K562 (cell line): ENCODE results near the gene AKAP6. TPM values are rescaled to one million over a fixed set of nuclear protein-coding genes. Genes with fewer than 3 reads are reported as not detected.

Experiments
- ATAC-seq: fragments of 200-7000 bp; cut with Tn5 transposase; 3 replicates; pipeline ENCODE4 v1.9.1; 2020; ENCODE audit warnings: moderate library complexity
- BruUV-seq: library from RNA; stranded (reverse); fragments of 400-500 nt; replicated peaks from 2 replicates; lab custom pipeline; 2021; lab: Mats Ljungman, UMichigan
- CTCF ChIA-PET: fragments of 300-600 bp; formaldehyde crosslinking; extraction: SDS; loops from one replicate; lab custom pipeline; 2021; ENCODE audit warnings: low intra/inter-chr PET ratio; lab: Yijun Ruan, JAX
- POLR2A ChIA-PET: fragments of 300-600, 350-650 bp; sonication (Branson Sonifier 250); formaldehyde crosslinking; extraction: SDS; loops from one replicate; lab custom pipeline; 2021; ENCODE audit warnings: antibody characterized with exemption, inconsistent platforms; lab: Yijun Ruan, JAX
- DNase-seq, 4 experiments: peaks; one replicate each; pipeline versions ENCODE4 v3.0.0 to v3.0.0-alpha.2; 2011 to 2018; ENCODE audit warnings: low spot score in 3 of 4, mixed read lengths in 3 of 4; ENCODE audit errors: extremely low read depth in 1 of 4
- FAIRE-seq: peaks from 2 replicates; lab custom pipeline; 2011; peaks lifted over from hg19 to GRCh38; lab: Jason Lieb, UNC
- H2AFZ ChIP-seq: 2 replicates; pipeline ENCODE4 v1.6.0; 2011; ENCODE audit warnings: low read depth, low read length, control low read depth, inconsistent platforms
- H3K27ac ChIP-seq: fragments of 200-600 bp; 3 replicates; pipeline ENCODE4 v1.8.0; 2011; ENCODE audit warnings: low read depth, mild to moderate bottlenecking, control low read depth, inconsistent platforms, low read length, moderate library complexity, mixed read lengths; ENCODE audit errors: extremely low read depth
- H3K27me3 ChIP-seq, 2 experiments: fragments of 300-600 bp in 1 of 2; 2 replicates in 1 of 2; 3 replicates in 1 of 2; pipeline versions ENCODE4 v1.6.0 to v1.8.0; 2011; ENCODE audit warnings: inconsistent platforms in 2 of 2, low read length in 2 of 2, mild to moderate bottlenecking in 1 of 2, mixed read lengths in 1 of 2, moderate library complexity in 1 of 2; ENCODE audit not compliant: control insufficient read depth in 2 of 2, insufficient read depth in 2 of 2
- H3K36me3 ChIP-seq: fragments of 300-600 bp; 3 replicates; pipeline ENCODE4 v1.8.0; 2011; ENCODE audit warnings: mild to moderate bottlenecking, low read length, inconsistent platforms; ENCODE audit not compliant: control insufficient read depth, insufficient read depth
- H3K4me1 ChIP-seq, 2 experiments: fragments of 200-600 bp in 1 of 2; replicated peaks in 1 of 2; 2 replicates in 1 of 2; 3 replicates in 1 of 2; pipeline versions ENCODE4 v1.5.1 to v1.8.0; 2011; ENCODE audit warnings: inconsistent platforms in 2 of 2, low read length in 2 of 2, mild to moderate bottlenecking in 1 of 2, mixed read lengths in 1 of 2, moderate library complexity in 1 of 2; ENCODE audit not compliant: control insufficient read depth in 2 of 2, insufficient read depth in 2 of 2
- H3K4me2 ChIP-seq: 2 replicates; pipeline ENCODE4 v1.6.1; 2011; ENCODE audit warnings: low read length, control low read depth, inconsistent platforms, mixed read lengths; ENCODE audit not compliant: insufficient read depth
- H3K4me3 ChIP-seq: fragments of 200-600 bp; sonication (generic), shearing (Covaris generic); 2 replicates; pipeline ENCODE4 v1.5.1; 2016; ENCODE audit warnings: control low read depth, inconsistent platforms
- H3K79me2 ChIP-seq: fragments of 200-600 bp; 3 replicates; pipeline ENCODE4 v1.8.0; 2011; ENCODE audit warnings: low read length, inconsistent platforms; ENCODE audit not compliant: control insufficient read depth, insufficient read depth
- H3K9ac ChIP-seq, 2 experiments: 2 replicates each; pipeline versions ENCODE4 v1.6.0 to v1.6.1; 2011; ENCODE audit warnings: low read depth in 2 of 2, low read length in 2 of 2, control low read depth in 1 of 2, inconsistent platforms in 1 of 2, mild to moderate bottlenecking in 1 of 2, mixed read lengths in 1 of 2; ENCODE audit not compliant: insufficient read depth in 1 of 2
- H3K9me1 ChIP-seq: one replicate; pipeline ENCODE4 v1.6.0; 2011; ENCODE audit warnings: inconsistent platforms, mild to moderate bottlenecking, low read length, moderate library complexity; ENCODE audit not compliant: control insufficient read depth, insufficient read depth
- H3K9me3 ChIP-seq: replicated peaks from 2 replicates; pipeline ENCODE4 v1.5.1; 2011; ENCODE audit warnings: low read depth, low read length, inconsistent platforms; ENCODE audit not compliant: control insufficient read depth, insufficient read depth
- H4K20me1 ChIP-seq: replicated peaks from 2 replicates; pipeline ENCODE4 v1.6.1; 2011; ENCODE audit warnings: low read length, inconsistent platforms, mixed read lengths; ENCODE audit not compliant: control insufficient read depth, insufficient read depth
- DIDO1 ChIP-seq: fragments of 450-650 bp; IDR thresholded peaks from 2 replicates; pipeline ENCODE4 v1.6.1; 2016; ENCODE audit warnings: low read depth, missing biosample characterization, missing genetic modification characterization
- FUS ChIP-seq: fragments of 200-400 bp; formaldehyde crosslinking; optimal IDR thresholded peaks from 2 replicates; pipeline ENCODE3; 2017; ENCODE audit warnings: low read depth, low read length
- HNRNPK ChIP-seq: fragments of 200-400 bp; formaldehyde crosslinking; IDR thresholded peaks from one replicate; pipeline ENCODE4 v1.6.1; 2018; ENCODE audit warnings: mild to moderate bottlenecking, low read depth, low read length; ENCODE audit not compliant: poor library complexity, severe bottlenecking
- JUN ChIP-seq, 2 experiments: sonication (generic) in 1 of 2; formaldehyde crosslinking in 1 of 2; IDR thresholded peaks; 2 replicates each; pipeline versions ENCODE4 v1.6.1 to v1.8.0; 2012 to 2022; ENCODE audit warnings: borderline replicate concordance in 2 of 2, mild to moderate bottlenecking in 2 of 2, improper control_type of control experiment in 1 of 2, low read depth in 1 of 2, low read length in 1 of 2, missing genetic modification reagents in 1 of 2
- PRDM10 ChIP-seq: fragments of 450-650 bp; IDR thresholded peaks from 2 replicates; pipeline ENCODE4 v1.6.1; 2018; ENCODE audit not compliant: partially characterized antibody
- SIN3A ChIP-seq, 2 experiments: fragments of 150-350 bp in 1 of 2; IDR thresholded peaks; 2 replicates each; pipeline ENCODE4 v1.6.1; 2011 to 2016; ENCODE audit warnings: borderline replicate concordance in 2 of 2, low read depth in 2 of 2, low read length in 2 of 2, mild to moderate bottlenecking in 2 of 2, moderate library complexity in 2 of 2; ENCODE audit not compliant: control insufficient read depth in 1 of 2
- TRIM28 ChIP-seq: fragments of 450-650 bp; IDR thresholded peaks from 2 replicates; pipeline ENCODE4 v1.6.1; 2017
- ZBTB34 ChIP-seq: fragments of 250-450 bp; sonication (Bioruptor Pico); IDR thresholded peaks from 2 replicates; pipeline ENCODE4 v1.8.0; 2021; ENCODE audit warnings: mild to moderate bottlenecking, moderate library complexity
- WGBS: fragments of 100-300 bp; shearing (Covaris generic); methylation state at CpG from one replicate; pipeline ENCODE4 v1.1.6; 2016; ENCODE audit warnings: low coverage, mixed read lengths; ENCODE audit not compliant: insufficient coverage; ENCODE audit errors: missing lambda C conversion rate; 5-methylcytosine and 5-hydroxymethylcytosine counted together
- in situ Hi-C: fragments of 300-500 bp; cut with MboI; formaldehyde crosslinking; loops from 4 replicates; pipeline ENCODE4 v1.15.0; 2018; ENCODE audit warnings: inconsistent platforms, mixed read lengths
- intact Hi-C: fragments of 100-400 bp; cut with micrococcal nuclease; formaldehyde crosslinking; loops from 2 replicates; pipeline ENCODE4 v1.14.2; 2022
- polyA plus RNA-seq, 8 experiments: library from polyadenylated mRNA; depleted of rRNA in 4 of 8; stranded (reverse) in 5 of 8; unstranded in 3 of 8; fragments of >200 nt; fragmentation: Nextera tagmentation in 2 of 8; fragmentation: Illumina TruSeq in 1 of 8; extraction: Ambion mirVana in 2 of 8; extraction: Trizol in 1 of 8; gene quantifications; 2 replicates each; pipeline versions ENCODE4 v1.2.1 to v1.2.3, GENCODE V29; 2011 to 2014; ENCODE audit warnings: inconsistent platforms in 1 of 8, missing spikeins in 1 of 8
- total RNA-seq, 7 experiments: library from RNA; depleted of rRNA in 6 of 7; stranded (reverse); fragments of >200 nt in 6 of 7; fragmentation: Illumina TruSeq in 2 of 7; extraction: Trizol in 2 of 7; gene quantifications; 2 replicates each; pipeline versions ENCODE4 v1.2.1 to v1.2.3, GENCODE V29; 2011 to 2021; ENCODE audit warnings: low replicate concordance in 1 of 7

AKAP6 gene
- total and polyA plus RNA-seq, 9 of the 15 experiments (the other 6 are each of a cell fraction or from before 2014, with no cell fraction given): 0.03 to 1.7 (median 0.48) TPM

DNA sequence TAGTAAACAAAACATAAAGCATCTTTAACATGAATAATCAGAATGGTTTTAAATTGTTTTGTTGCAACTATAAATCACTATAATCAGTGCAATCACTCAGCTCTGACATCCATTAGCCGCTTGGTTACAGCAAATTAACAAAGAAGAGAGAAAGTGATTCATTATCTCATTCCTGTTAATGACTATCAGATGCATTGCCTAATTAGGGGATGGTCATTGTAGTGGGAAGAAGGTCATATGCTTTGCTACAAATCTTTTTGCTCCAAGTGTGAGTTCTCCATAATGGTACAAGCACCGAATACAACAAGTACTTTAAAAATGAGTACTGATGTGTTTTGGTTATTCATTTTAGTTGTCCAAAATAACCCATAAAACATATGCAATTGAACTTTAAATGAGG lies 272.0 kb downstream of the AKAP6 start:
- Histone ChIP-seq H3K4me2 (no peak overlapping the region), H3K9me1 (no peaks in the 10 kb centered on the region), H3K79me2 (no peaks in the 10 kb centered on the region), H3K9me3 (no peaks in the 10 kb centered on the region), H3K27me3 (no peaks in the 10 kb centered on the region), H2AFZ (no peak overlapping the region), H3K4me1 (no peaks in the 10 kb centered on the region), H3K27ac (no peak overlapping the region), H3K36me3 (no peaks in the 10 kb centered on the region), H3K4me3 (no peak overlapping the region), H3K9ac (no peak overlapping the region)
- in situ Hi-C loops: loop anchor here (10.0 kb wide), 1 partner anchor 294 kb away; no protein-coding TSS in a partner anchor
- BruUV-seq: no TSS peak
- ATAC-seq (no peak), DNase-seq (no peak), FAIRE-seq (no peak)
- ChIA-PET POLR2A (no interaction called here), CTCF (no interaction called here)
- intact Hi-C loops: no loop called here
- 2% methylated on average over 2 of the region's 2 CpGs for WGBS
- no peak for TF ChIP-seq DIDO1 (tag)
- TF ChIP-seq SIN3A (IDR thresholded peaks at IDR 0.05; ENCODE audit: borderline replicate concordance in 2 of 2, control insufficient read depth in 1 of 2, low read depth in 2 of 2, low read length in 2 of 2): no peak
- TF ChIP-seq FUS: no peak
- TF ChIP-seq, all 486 proteins: peak for 0
- H4K20me1 ChIP-seq: no peaks in the 10 kb centered on the region

DNA sequence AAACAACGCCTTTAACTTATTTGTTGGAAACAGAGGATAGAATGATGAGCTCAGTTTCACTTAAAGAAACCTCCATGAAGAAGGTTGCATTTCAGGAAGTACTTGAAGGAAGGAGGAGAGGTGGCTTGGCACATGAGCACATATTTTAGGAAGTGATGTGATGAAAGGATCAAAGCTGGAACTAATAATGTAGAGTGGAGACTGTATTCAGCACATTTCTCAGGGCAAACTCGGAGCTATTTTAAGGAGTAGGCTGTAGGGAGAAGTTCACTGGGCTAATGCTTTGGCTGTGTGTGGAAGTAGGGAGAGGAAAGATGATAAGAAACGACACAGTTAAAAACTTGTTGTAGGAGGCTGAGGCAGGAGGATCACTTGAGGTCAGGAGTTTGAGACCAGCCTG lies 272.8 kb downstream of the AKAP6 start:
- no peak overlapping the region for H3K4me2 ChIP-seq
- H3K4me3 ChIP-seq: no peak overlapping the region
- H4K20me1 ChIP-seq: no peaks in the 10 kb centered on the region
- ChIA-PET POLR2A (no interaction called here), CTCF (no interaction called here)
- H3K4me1 ChIP-seq: no peaks in the 10 kb centered on the region
- in situ Hi-C loops (loop anchor here (10.0 kb wide), 1 partner anchor 293 kb away; no protein-coding TSS in a partner anchor), intact Hi-C loops (no loop called here)
- no peaks in the 10 kb centered on the region for H3K27me3 ChIP-seq
- DNase-seq: no peak
- no peak for ATAC-seq
- H3K9ac ChIP-seq: no peak overlapping the region
- FAIRE-seq: no peak
- no TSS peak for BruUV-seq
- no peak overlapping the region for H3K27ac ChIP-seq
- H3K36me3 ChIP-seq: no peaks in the 10 kb centered on the region
- WGBS: 0% methylated on average over 3 of the region's 3 CpGs
- H2AFZ ChIP-seq: no peak overlapping the region
- no peaks in the 10 kb centered on the region for H3K79me2 ChIP-seq
- no peaks in the 10 kb centered on the region for H3K9me1 ChIP-seq
- no peaks in the 10 kb centered on the region for H3K9me3 ChIP-seq
- TF ChIP-seq JUN (IDR thresholded peaks at IDR 0.05; ENCODE audit: borderline replicate concordance, low read depth, low read length): no peak
- no peak for TF ChIP-seq JUN (CRISPR knock-in tag; IDR thresholded peaks at IDR 0.05; ENCODE audit: borderline replicate concordance)
- no peak for TF ChIP-seq PRDM10
- TF ChIP-seq TRIM28: no peak
- TF ChIP-seq ZBTB34: no peak
- no peak for TF ChIP-seq HNRNPK
